ENCODE measurements around the gene NFKBIE. TPM values are rescaled to one million over a fixed set of nuclear protein-coding genes. Genes with fewer than 3 reads are reported as not detected.
A peak's percentile ranks its signal among the peaks of the same experiment; 100 is the strongest.

NFKBIE gene
- total and polyA plus RNA-seq, 2 of the 13 experiments (the other 11 are each of a cell fraction or from before 2014, with no cell fraction given): 6.7 to 14.5 TPM

GRCh38 chr6:44237021-44237812 lies 28.1 kb downstream of the NFKBIE start (continued):
- no peak for TF ChIP-seq AKAP8 (CRISPR knock-in tag; IDR thresholded peaks at IDR 0.05)
- no peak for TF ChIP-seq PBX2 (CRISPR knock-in tag; IDR thresholded peaks at IDR 0.05)
- TF ChIP-seq, protein P1, sequence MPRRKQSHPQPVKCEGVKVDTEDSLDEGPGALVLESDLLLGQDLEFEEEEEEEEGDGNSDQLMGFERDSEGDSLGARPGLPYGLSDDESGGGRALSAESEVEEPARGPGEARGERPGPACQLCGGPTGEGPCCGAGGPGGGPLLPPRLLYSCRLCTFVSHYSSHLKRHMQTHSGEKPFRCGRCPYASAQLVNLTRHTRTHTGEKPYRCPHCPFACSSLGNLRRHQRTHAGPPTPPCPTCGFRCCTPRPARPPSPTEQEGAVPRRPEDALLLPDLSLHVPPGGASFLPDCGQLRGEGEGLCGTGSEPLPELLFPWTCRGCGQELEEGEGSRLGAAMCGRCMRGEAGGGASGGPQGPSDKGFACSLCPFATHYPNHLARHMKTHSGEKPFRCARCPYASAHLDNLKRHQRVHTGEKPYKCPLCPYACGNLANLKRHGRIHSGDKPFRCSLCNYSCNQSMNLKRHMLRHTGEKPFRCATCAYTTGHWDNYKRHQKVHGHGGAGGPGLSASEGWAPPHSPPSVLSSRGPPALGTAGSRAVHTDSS (CRISPR knock-in tag; conservative IDR thresholded peaks at IDR 0.05): no peak
- TF ChIP-seq ZBTB20 (CRISPR knock-in tag; IDR thresholded peaks at IDR 0.05; ENCODE audit: borderline replicate concordance, low read depth): no peak
- TF ChIP-seq GLMP (CRISPR knock-in tag; IDR thresholded peaks at IDR 0.05; ENCODE audit: borderline replicate concordance): no peak
- peak; percentile 42; the same call in 1 of the 2 replicates for TF ChIP-seq MAFF (IDR thresholded peaks at IDR 0.05; ENCODE audit: low read depth, low read length)
- no peak for TF ChIP-seq SNRNP70 (IDR thresholded peaks at IDR 0.05; ENCODE audit: low read depth, low read length)
- 0 out of 2 replicates have a peak, but pooled peaks have one; percentile 73 for TF ChIP-seq ZSCAN29 (CRISPR knock-in tag; conservative IDR thresholded peaks at IDR 0.05)
- 0 out of 2 replicates have a peak, but pooled peaks have one; percentile 60 for TF ChIP-seq SNAI1 (CRISPR knock-in tag; IDR thresholded peaks at IDR 0.05; ENCODE audit: borderline replicate concordance)
- no peak for TF ChIP-seq NONO (IDR thresholded peaks at IDR 0.05)
- TF ChIP-seq NONO (CRISPR knock-in tag; conservative IDR thresholded peaks at IDR 0.05): no peak
- TF ChIP-seq ZBTB21 (CRISPR knock-in tag; IDR thresholded peaks at IDR 0.05): no peak
- peak; percentile 93 for TF ChIP-seq ZFX (CRISPR knock-in tag; IDR thresholded peaks at IDR 0.05; ENCODE audit: low read depth)
- no peak for TF ChIP-seq MTF1 (CRISPR knock-in tag; IDR thresholded peaks at IDR 0.05)
- peak; percentile 72; the same call in 1 of the 2 replicates for TF ChIP-seq YEATS4 (CRISPR knock-in tag; IDR thresholded peaks at IDR 0.05; ENCODE audit: borderline replicate concordance)
- TF ChIP-seq ATF7-NPFF (CRISPR knock-in tag; IDR thresholded peaks at IDR 0.05; ENCODE audit: low read depth): no peak
- peak; percentile 97 for TF ChIP-seq ZNF263 (CRISPR knock-in tag; IDR thresholded peaks at IDR 0.05)
- no peak for TF ChIP-seq ZNF124 (CRISPR knock-in tag; IDR thresholded peaks at IDR 0.05)
- no peak for TF ChIP-seq ZNF775 (CRISPR knock-in tag; IDR thresholded peaks at IDR 0.05; ENCODE audit: borderline replicate concordance)
- TF ChIP-seq SALL2 (CRISPR knock-in tag; IDR thresholded peaks at IDR 0.05): no peak
- no peak for TF ChIP-seq ZSCAN9 (CRISPR knock-in tag; IDR thresholded peaks at IDR 0.05; ENCODE audit: borderline replicate concordance)
- no peak for TF ChIP-seq NFATC3 (CRISPR knock-in tag; IDR thresholded peaks at IDR 0.05)
- TF ChIP-seq RAD51 (IDR thresholded peaks at IDR 0.05; ENCODE audit: borderline replicate concordance): no peak
- no peak; the same call in 1 of the 2 replicates for TF ChIP-seq WIZ (CRISPR knock-in tag; IDR thresholded peaks at IDR 0.05)
- TF ChIP-seq DRAP1 (CRISPR knock-in tag; IDR thresholded peaks at IDR 0.05): peak; percentile 64; the same call in 1 of the 2 replicates
- TF ChIP-seq CHD4 (IDR thresholded peaks at IDR 0.05; ENCODE audit: borderline replicate concordance, low read length): no peak
- no peak for TF ChIP-seq ZNF615 (CRISPR knock-in tag; IDR thresholded peaks at IDR 0.05; ENCODE audit: borderline replicate concordance)
- no peak for TF ChIP-seq ZNF7 (CRISPR knock-in tag; IDR thresholded peaks at IDR 0.05)

All from HepG2 (cell line).